RPMI7951 (cell line): Measurements from ENCODE around the gene EML6. TPM values are rescaled to one million over a fixed set of nuclear protein-coding genes. Genes with fewer than 3 reads are reported as not detected.
"Not testable (repeated sequence)": the region's sequence is repeated elsewhere in the genome, so short reads cannot be mapped to it uniquely, and the experiment has no call there.

Experiments used
- DNase-seq: peaks from one replicate; pipeline ENCODE4 v3.0.0-alpha.2; 2012; ENCODE audit warnings: low read depth
- total RNA-seq: library from RNA; depleted of rRNA; stranded (reverse); fragments of >200 nt; shearing (Covaris generic); gene quantifications from 2 replicates; pipeline ENCODE4 v1.2.3, GENCODE V29; 2014; rRNA removed

The EML6 gene
- 0.72 and 2.1 TPM in 2 replicates for total RNA-seq

- peak; percentile 99 for DNase-seq
These were observed at the start of gene EML6 for GRCh38 chr2:54723131-54723995. EML6 (plus strand) TSS chr2:54723662; CDS start chr2:54725062, 1,400 bp downstream.

GRCh38 chr2:54675281-54675680, 48.2 kb upstream of the EML6 start:
- no peak for DNase-seq

- no peak for DNase-seq
These were observed 47.7 kb upstream of the EML6 start for GRCh38 chr2:54675738-54676137.

GRCh38 chr2:54676656-54677055, 46.8 kb upstream of the EML6 start:
- DNase-seq = no peak

GRCh38 chr2:54677476-54678265, 45.8 kb upstream of the EML6 start:
- no peak for DNase-seq

- no peak for DNase-seq
These were observed 44.7 kb upstream of the EML6 start for GRCh38 chr2:54678719-54679118.

GRCh38 chr2:54680397-54681041, 42.9 kb upstream of the EML6 start:
- peak; percentile 81 for DNase-seq

GRCh38 chr2:54681416-54681815, 42.0 kb upstream of the EML6 start:
- DNase-seq = no peak

GRCh38 chr2:54683596-54683995, 39.9 kb upstream of the EML6 start:
- DNase-seq = no peak

- no peak for DNase-seq
These were observed 38.1 kb upstream of the EML6 start for GRCh38 chr2:54685263-54685775.

GRCh38 chr2:54687595-54688152, 35.8 kb upstream of the EML6 start:
- peak; percentile 50 for DNase-seq

GRCh38 chr2:54691445-54692135, 31.9 kb upstream of the EML6 start:
- DNase-seq = no peak

GRCh38 chr2:54692556-54692955, 30.9 kb upstream of the EML6 start:
- no peak for DNase-seq

- no peak for DNase-seq
These were observed 28.1 kb upstream of the EML6 start for GRCh38 chr2:54695378-54695777.

- DNase-seq = no peak
These were observed 25.5 kb upstream of the EML6 start for GRCh38 chr2:54697934-54698333.

GRCh38 chr2:54698926-54699325, 24.5 kb upstream of the EML6 start:
- DNase-seq = not testable (repeated sequence)

GRCh38 chr2:54699665-54700064, 23.8 kb upstream of the EML6 start:
- no peak for DNase-seq

- DNase-seq = no peak
These were observed 22.4 kb upstream of the EML6 start for GRCh38 chr2:54701029-54701428.

GRCh38 chr2:54704238-54704637, 19.2 kb upstream of the EML6 start:
- no peak for DNase-seq

- peak; percentile 73 for DNase-seq
These were observed 18.5 kb upstream of the EML6 start for GRCh38 chr2:54704688-54705605.
